Endothelial cell of umbilical vein (primary cell): ENCODE measurements around the gene ATF5. TPM values are rescaled to one million over a fixed set of nuclear protein-coding genes. Genes with fewer than 3 reads are reported as not detected.

Experiments used
- BruUV-seq: library from RNA; stranded (reverse); fragments of 400-500 nt; replicated peaks from 2 replicates; lab custom pipeline; 2021; lab: Mats Ljungman, UMichigan
- CTCF ChIA-PET: fragments of 300-600, 350-600 bp; sonication (Branson Sonifier 250); formaldehyde crosslinking; loops from one replicate; lab custom pipeline; 2021; ENCODE audit warnings: antibody characterized with exemption, inconsistent platforms; lab: Charles Lee
- POLR2A ChIA-PET: fragments of 300-600, 350-600 bp; sonication (Branson Sonifier 250); formaldehyde crosslinking; loops from one replicate; lab custom pipeline; 2021; ENCODE audit warnings: antibody characterized with exemption, inconsistent platforms; lab: Charles Lee
- DNase-seq: peaks from one replicate; pipeline ENCODE4 v3.0.0-alpha.2; 2011; ENCODE audit warnings: low read depth, low spot score
- FAIRE-seq: peaks from 2 replicates; lab custom pipeline; 2011; peaks lifted over from hg19 to GRCh38; lab: Jason Lieb, UNC
- H2AFZ ChIP-seq: 2 replicates; pipeline ENCODE4 v1.6.0; 2012; ENCODE audit warnings: low read depth, low read length, control low read depth, inconsistent platforms
- H3K27ac ChIP-seq: 2 replicates; pipeline ENCODE4 v1.5.1; 2011; ENCODE audit warnings: low read depth, mild to moderate bottlenecking, control low read depth, low read length, moderate library complexity; ENCODE audit not compliant: insufficient read depth
- H3K27me3 ChIP-seq, 2 experiments: 2 replicates each; pipeline versions ENCODE4 v1.6.0 to v1.6.1; 2011; ENCODE audit warnings: low read length in 2 of 2, mixed read lengths in 1 of 2; ENCODE audit not compliant: control insufficient read depth in 2 of 2, insufficient read depth in 2 of 2
- H3K36me3 ChIP-seq, 2 experiments: 2 replicates in 1 of 2; 3 replicates in 1 of 2; pipeline ENCODE4 v1.5.1; 2011; ENCODE audit warnings: low read length in 2 of 2, mild to moderate bottlenecking in 1 of 2, moderate library complexity in 1 of 2; ENCODE audit not compliant: control insufficient read depth in 2 of 2, insufficient read depth in 2 of 2; ENCODE audit errors: extremely low read depth in 1 of 2
- H3K4me1 ChIP-seq: 3 replicates; pipeline ENCODE4 v1.5.1; 2011; ENCODE audit warnings: mild to moderate bottlenecking, low read length; ENCODE audit not compliant: control insufficient read depth, insufficient read depth; ENCODE audit errors: extremely low read depth
- H3K4me2 ChIP-seq: 2 replicates; pipeline ENCODE4 v1.6.1; 2011; ENCODE audit warnings: low read length, control low read depth, mixed read lengths; ENCODE audit not compliant: insufficient read depth
- H3K4me3 ChIP-seq, 3 experiments: fragments of 200-600 bp in 1 of 3; sonication (generic), shearing (Covaris generic) in 1 of 3; replicated peaks in 1 of 3; 2 replicates each; pipeline ENCODE4 v1.5.1; 2011 to 2016; ENCODE audit warnings: control low read depth in 3 of 3, low read length in 3 of 3, mild to moderate bottlenecking in 2 of 3, inconsistent platforms in 1 of 3, low read depth in 1 of 3, moderate library complexity in 1 of 3; ENCODE audit not compliant: insufficient read depth in 1 of 3
- H3K79me2 ChIP-seq: 2 replicates; pipeline ENCODE4 v1.6.0; 2012; ENCODE audit warnings: low read length, inconsistent platforms; ENCODE audit not compliant: control insufficient read depth, insufficient read depth
- H3K9ac ChIP-seq: replicated peaks from 2 replicates; pipeline ENCODE3; 2011; ENCODE audit warnings: low read length, control low read depth; ENCODE audit not compliant: insufficient read depth; ENCODE audit errors: extremely low read depth
- H3K9me1 ChIP-seq: replicated peaks from 3 replicates; pipeline ENCODE4 v1.6.0; 2011; ENCODE audit warnings: mild to moderate bottlenecking, low read length; ENCODE audit not compliant: control insufficient read depth, insufficient read depth; ENCODE audit errors: extremely low read depth
- H3K9me3 ChIP-seq: replicated peaks from 2 replicates; pipeline ENCODE4 v1.5.1; 2012; ENCODE audit warnings: low read length, inconsistent platforms; ENCODE audit not compliant: control insufficient read depth, insufficient read depth
- H4K20me1 ChIP-seq: replicated peaks from 2 replicates; pipeline ENCODE3; 2011; ENCODE audit warnings: mild to moderate bottlenecking, low read length; ENCODE audit not compliant: control insufficient read depth, insufficient read depth; ENCODE audit errors: extremely low read depth
- CTCF ChIP-seq, 2 donors: IDR thresholded peaks; 1 replicate in 1 of 2; 2 replicates in 1 of 2; pipeline ENCODE4 v1.5.1; 2011; ENCODE audit warnings: low read length in 2 of 2, mild to moderate bottlenecking in 2 of 2, moderate library complexity in 2 of 2, control low read depth in 1 of 2, inconsistent platforms in 1 of 2, low read depth in 1 of 2; ENCODE audit not compliant: insufficient read depth in 1 of 2; ENCODE audit errors: extremely low read depth in 1 of 2
- EZH2 ChIP-seq: IDR thresholded peaks from 2 replicates; pipeline ENCODE4 v1.6.1; 2012; ENCODE audit warnings: borderline replicate concordance, low read depth, mild to moderate bottlenecking, moderate library complexity, low read length, inconsistent platforms; ENCODE audit not compliant: severe bottlenecking
- FOS ChIP-seq: IDR thresholded peaks from 2 replicates; pipeline ENCODE4 v1.6.1; 2011; ENCODE audit warnings: mild to moderate bottlenecking, low read length, moderate library complexity, borderline replicate concordance; ENCODE audit not compliant: insufficient read depth
- GATA2 ChIP-seq: IDR thresholded peaks from 2 replicates; pipeline ENCODE4 v1.7.0; 2011; ENCODE audit warnings: low read depth, mild to moderate bottlenecking, moderate library complexity, mixed read lengths, low read length; ENCODE audit not compliant: insufficient read length, insufficient read depth
- JUN ChIP-seq: IDR thresholded peaks from 2 replicates; pipeline ENCODE4 v1.6.1; 2011; ENCODE audit warnings: borderline replicate concordance, low read depth; ENCODE audit not compliant: insufficient read length, insufficient read depth
- MYC ChIP-seq: IDR thresholded peaks from one replicate; pipeline ENCODE4 v1.6.1; 2011; ENCODE audit warnings: mild to moderate bottlenecking, low read depth, low read length
- POLR2A ChIP-seq: IDR thresholded peaks from 2 replicates; pipeline ENCODE4 v1.6.1; 2012; ENCODE audit warnings: low read depth, mild to moderate bottlenecking, control low read depth, low read length
- POLR2AphosphoS5 ChIP-seq: IDR thresholded peaks from 2 replicates; pipeline ENCODE4 v1.6.1; 2012; ENCODE audit warnings: low read depth, mild to moderate bottlenecking, control low read depth, low read length, moderate library complexity; ENCODE audit not compliant: insufficient read depth
- dilution Hi-C: fragments of 300-500 bp; cut with MboI; formaldehyde crosslinking; loops from one replicate; pipeline ENCODE4 v1.15.0; 2019; ENCODE audit warnings: low sequenced_read_pairs; ENCODE audit not compliant: extremely low pct_ligation_motif_present
- intact Hi-C: fragments of 100-400 bp; cut with micrococcal nuclease; formaldehyde crosslinking; loops from one replicate; pipeline ENCODE4 v1.10.0; 2022
- polyA plus RNA-seq, 4 experiments: library from polyadenylated mRNA; depleted of rRNA in 3 of 4; stranded (reverse) in 3 of 4; unstranded in 1 of 4; fragments of >200 nt; gene quantifications; 2 replicates each; pipeline versions ENCODE4 v1.2.1 to v1.2.3, GENCODE V29; 2011 to 2012; ENCODE audit warnings: missing spikeins in 1 of 4
- total RNA-seq: library from RNA; stranded (reverse); gene quantifications from 2 replicates; pipeline ENCODE4 v1.2.3, GENCODE V29; 2021
- TF ChIP-seq, protein P1 (sequence below): IDR thresholded peaks from 2 replicates; pipeline ENCODE4 v1.6.1; 2011; ENCODE audit not compliant: insufficient read depth, insufficient read length

The ATF5 gene
- total and polyA plus RNA-seq, 2 donors (not counting 3 experiments of a cell fraction or from before 2014, with no cell fraction given) = 23.2 to 46.0 TPM

DNA sequence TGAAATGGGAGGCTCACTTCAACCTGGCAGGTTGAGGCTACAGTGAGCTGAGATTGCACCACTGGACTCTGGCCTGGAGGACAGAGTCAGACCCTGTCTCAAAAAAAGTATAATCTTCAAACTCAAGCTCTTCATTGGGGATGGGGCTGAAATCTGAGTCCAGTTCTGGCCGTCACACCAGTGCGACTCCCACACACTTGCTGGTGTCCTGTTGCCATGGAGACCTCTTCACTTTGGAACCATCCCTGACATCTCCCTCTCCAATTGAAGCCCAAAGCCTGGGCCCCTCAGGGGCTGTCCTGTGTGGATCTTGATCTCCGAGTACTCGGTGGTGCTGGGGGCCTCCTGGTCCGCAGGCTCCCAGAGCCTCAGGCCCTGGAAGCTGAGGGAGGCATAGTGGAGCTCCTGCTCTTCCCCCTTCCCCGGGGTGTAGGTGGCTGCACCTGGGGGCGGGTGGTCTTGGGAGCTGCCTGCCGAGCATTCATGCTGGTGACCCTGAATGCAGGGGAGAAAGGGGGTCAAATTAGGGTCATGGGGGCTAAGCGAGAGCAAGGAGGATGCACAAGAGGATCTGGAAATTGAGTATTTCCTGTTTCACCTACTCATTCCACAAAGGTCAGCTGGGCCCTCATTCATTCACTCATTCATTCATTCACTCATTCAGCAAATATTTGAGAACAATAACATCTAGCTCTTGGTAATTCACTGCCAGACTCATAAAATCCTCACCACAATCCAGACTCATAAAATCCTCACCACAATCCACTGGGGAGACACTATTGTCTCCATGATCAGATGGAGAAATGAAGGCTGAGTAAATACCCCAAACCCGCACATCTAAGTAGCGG, 21.0 kb downstream of the ATF5 start:
- no peak overlapping the region for H3K27ac ChIP-seq
- H3K79me2 ChIP-seq = no peaks in the 10 kb centered on the region
- H3K4me1 ChIP-seq = peaks cover 1% of the 10 kb centered on the region
- peaks cover 9 to 15% of the 10 kb centered on the region in 2 experiments for H3K27me3 ChIP-seq
- no peak overlapping the region for H3K4me2 ChIP-seq
- no peak overlapping the region for H3K9ac ChIP-seq
- H2AFZ ChIP-seq = no peak overlapping the region
- no TSS peak for BruUV-seq
- H3K9me3 ChIP-seq = no peaks in the 10 kb centered on the region
- intact Hi-C loops (no loop called here), dilution Hi-C loops (no loop called here)
- no peaks in the 10 kb centered on the region for H3K9me1 ChIP-seq
- ChIA-PET CTCF (interaction anchor here (2.3 kb wide), 1 partner anchor 12 kb away, joined by 5 read pairs; no protein-coding TSS in a partner anchor), POLR2A (no interaction called here)
- no peaks in the 10 kb centered on the region for H4K20me1 ChIP-seq
- H3K4me3 ChIP-seq = no peak overlapping the region
- TF ChIP-seq GATA2 (no peak), JUN (no peak), POLR2A (no peak), MYC (no peak), EZH2 (no peak), CTCF (IDR thresholded peaks at IDR 0.05; ENCODE audit: extremely low read depth in 1 of 2, insufficient read depth in 1 of 2, low read depth in 1 of 2, low read length in 2 of 2) (no peak), POLR2AphosphoS5 (no peak), FOS (no peak)
- TF ChIP-seq, protein P1, sequence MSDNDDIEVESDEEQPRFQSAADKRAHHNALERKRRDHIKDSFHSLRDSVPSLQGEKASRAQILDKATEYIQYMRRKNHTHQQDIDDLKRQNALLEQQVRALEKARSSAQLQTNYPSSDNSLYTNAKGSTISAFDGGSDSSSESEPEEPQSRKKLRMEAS = no peak
- FAIRE-seq = no peak
- no peaks in the 10 kb centered on the region for H3K36me3 ChIP-seq
- DNase-seq = no peak
